ENCODE results near the gene PAPOLG.

DNA sequence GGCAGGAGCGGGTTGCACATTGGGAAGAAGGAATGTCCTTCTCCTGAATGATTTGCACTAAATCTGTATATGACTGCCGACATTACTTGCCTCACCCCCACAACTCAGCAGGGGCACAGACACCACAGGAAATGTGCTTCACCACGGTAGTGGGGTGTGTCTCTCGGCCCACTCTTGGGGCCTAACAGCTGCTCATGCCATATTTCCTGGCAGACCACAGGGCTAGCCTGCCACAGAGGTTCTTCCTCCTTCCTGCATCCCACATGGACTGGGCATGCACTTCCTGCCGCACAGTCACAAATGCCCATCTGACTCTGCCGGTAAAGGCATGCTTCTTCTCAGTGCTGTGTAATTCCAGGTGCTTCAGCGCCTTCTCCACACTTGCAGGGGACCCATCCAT lies 10.3 kb upstream of the PAPOLG start:
- TF ChIP-seq EZH2 (IDR thresholded peaks at IDR 0.05; ENCODE audit: borderline replicate concordance, low read depth, low read length) (no peak), CBX3 (IDR thresholded peaks at IDR 0.05; ENCODE audit: borderline replicate concordance in 1 of 2, low read length in 2 of 2) (no peak), TGIF2 (CRISPR knock-in tag; IDR thresholded peaks at IDR 0.05) (no peak), NFIC (IDR thresholded peaks at IDR 0.05) (no peak), HDGF (IDR thresholded peaks at IDR 0.05) (no peak), CREM (IDR thresholded peaks at IDR 0.05; ENCODE audit: low read depth) (no peak), SMARCA5 (IDR thresholded peaks at IDR 0.05) (no peak), POLR2G (IDR thresholded peaks at IDR 0.05; ENCODE audit: low read depth, low read length) (no peak), ZNF311 (CRISPR knock-in tag; IDR thresholded peaks at IDR 0.05) (no peak)
- TF ChIP-seq, protein P1, sequence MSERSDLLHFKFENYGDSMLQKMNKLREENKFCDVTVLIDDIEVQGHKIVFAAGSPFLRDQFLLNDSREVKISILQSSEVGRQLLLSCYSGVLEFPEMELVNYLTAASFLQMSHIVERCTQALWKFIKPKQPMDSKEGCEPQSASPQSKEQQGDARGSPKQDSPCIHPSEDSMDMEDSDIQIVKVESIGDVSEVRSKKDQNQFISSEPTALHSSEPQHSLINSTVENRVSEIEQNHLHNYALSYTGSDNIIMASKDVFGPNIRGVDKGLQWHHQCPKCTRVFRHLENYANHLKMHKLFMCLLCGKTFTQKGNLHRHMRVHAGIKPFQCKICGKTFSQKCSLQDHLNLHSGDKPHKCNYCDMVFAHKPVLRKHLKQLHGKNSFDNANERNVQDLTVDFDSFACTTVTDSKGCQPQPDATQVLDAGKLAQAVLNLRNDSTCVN (CRISPR knock-in tag; IDR thresholded peaks at IDR 0.05): no peak
- TF ChIP-seq, protein P2, sequence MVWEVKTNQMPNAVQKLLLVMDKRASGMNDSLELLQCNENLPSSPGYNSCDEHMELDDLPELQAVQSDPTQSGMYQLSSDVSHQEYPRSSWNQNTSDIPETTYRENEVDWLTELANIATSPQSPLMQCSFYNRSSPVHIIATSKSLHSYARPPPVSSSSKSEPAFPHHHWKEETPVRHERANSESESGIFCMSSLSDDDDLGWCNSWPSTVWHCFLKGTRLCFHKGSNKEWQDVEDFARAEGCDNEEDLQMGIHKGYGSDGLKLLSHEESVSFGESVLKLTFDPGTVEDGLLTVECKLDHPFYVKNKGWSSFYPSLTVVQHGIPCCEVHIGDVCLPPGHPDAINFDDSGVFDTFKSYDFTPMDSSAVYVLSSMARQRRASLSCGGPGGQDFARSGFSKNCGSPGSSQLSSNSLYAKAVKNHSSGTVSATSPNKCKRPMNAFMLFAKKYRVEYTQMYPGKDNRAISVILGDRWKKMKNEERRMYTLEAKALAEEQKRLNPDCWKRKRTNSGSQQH (CRISPR knock-in tag; IDR thresholded peaks at IDR 0.05): no peak
